HEK293 (cell line): ENCODE measurements around the gene FAM227B.
A peak's percentile ranks its signal among the peaks of the same experiment; 100 is the strongest.

Experiments used
- CTCF ChIA-PET: fragments of 350-600 bp; formaldehyde crosslinking; extraction: SDS; loops from one replicate; lab custom pipeline; 2021; ENCODE audit warnings: antibody characterized with exemption; lab: Yijun Ruan, JAX
- POLR2A ChIA-PET: fragments of 300-600 bp; formaldehyde crosslinking; extraction: SDS; loops from one replicate; lab custom pipeline; 2020; ENCODE audit warnings: antibody characterized with exemption, inconsistent platforms; lab: Yijun Ruan, JAX
- H3K27ac ChIP-seq: fragments of 200-500 bp; sonication (Bioruptor generic); 2 replicates; pipeline ENCODE4 v1.5.1; 2014; ENCODE audit warnings: low read depth, low read length, control low read depth, inconsistent platforms; ENCODE audit errors: extremely low read depth
- H3K36me3 ChIP-seq, 2 experiments: fragments of 200-500 bp in 1 of 2; sonication (Bioruptor generic) in 1 of 2; 1 replicate in 1 of 2; 2 replicates in 1 of 2; pipeline ENCODE4 v1.5.1; 2014 to 2017; ENCODE audit warnings: inconsistent platforms in 2 of 2, low read length in 2 of 2; ENCODE audit not compliant: control insufficient read depth in 2 of 2, insufficient read depth in 1 of 2
- H3K4me1 ChIP-seq: fragments of 200-500 bp; sonication (Bioruptor generic); 2 replicates; pipeline ENCODE4 v1.5.1; 2014; ENCODE audit warnings: mild to moderate bottlenecking, low read length, inconsistent platforms; ENCODE audit not compliant: control insufficient read depth, insufficient read depth
- H3K4me3 ChIP-seq: 2 replicates; pipeline ENCODE4 v1.5.1; 2011; ENCODE audit warnings: low read depth, mild to moderate bottlenecking, control low read depth, low read length, moderate library complexity
- H3K9me3 ChIP-seq: fragments of 200-500 bp; sonication (Bioruptor generic); 2 replicates; pipeline ENCODE4 v1.5.1; 2014; ENCODE audit warnings: low read depth, low read length, inconsistent platforms; ENCODE audit not compliant: control insufficient read depth, insufficient read depth
- GLIS2 ChIP-seq: fragments of 450-650 bp; formaldehyde crosslinking; IDR thresholded peaks from 2 replicates; pipeline ENCODE4 v1.5.1; 2016; ENCODE audit warnings: missing biosample characterization, missing genetic modification characterization
- KLF7 ChIP-seq: fragments of 450-650 bp; formaldehyde crosslinking; IDR thresholded peaks from 2 replicates; pipeline ENCODE4 v1.5.1; 2016; ENCODE audit warnings: missing biosample characterization, missing genetic modification characterization, borderline replicate concordance
- SP2 ChIP-seq: fragments of 450-650 bp; formaldehyde crosslinking; IDR thresholded peaks from 2 replicates; pipeline ENCODE4 v1.5.1; 2016; ENCODE audit warnings: missing biosample characterization, missing genetic modification characterization
- ZBTB21 ChIP-seq: fragments of 450-650 bp; formaldehyde crosslinking; IDR thresholded peaks from 2 replicates; pipeline ENCODE4 v1.5.1; 2017; ENCODE audit warnings: missing biosample characterization, missing genetic modification characterization
- ZFP3 ChIP-seq: fragments of 450-650 bp; formaldehyde crosslinking; IDR thresholded peaks from 2 replicates; pipeline ENCODE4 v1.5.1; 2016; ENCODE audit warnings: low read depth, missing biosample characterization, missing genetic modification characterization
- ZNF157 ChIP-seq: fragments of 450-650 bp; formaldehyde crosslinking; IDR thresholded peaks from 2 replicates; pipeline ENCODE4 v1.5.1; 2016; ENCODE audit warnings: missing biosample characterization, missing genetic modification characterization
- ZNF223 ChIP-seq: fragments of 450-650 bp; formaldehyde crosslinking; IDR thresholded peaks from 2 replicates; pipeline ENCODE4 v1.5.1; 2016; ENCODE audit warnings: missing biosample characterization, missing genetic modification characterization
- ZNF26 ChIP-seq: fragments of 450-650 bp; formaldehyde crosslinking; IDR thresholded peaks from 2 replicates; pipeline ENCODE4 v1.5.1; 2016; ENCODE audit warnings: missing biosample characterization, missing genetic modification characterization
- ZNF354C ChIP-seq: fragments of 450-650 bp; formaldehyde crosslinking; IDR thresholded peaks from 2 replicates; pipeline ENCODE4 v1.5.1; 2016; ENCODE audit warnings: missing biosample characterization, missing genetic modification characterization, low read depth, borderline replicate concordance
- ZNF391 ChIP-seq: fragments of 450-650 bp; formaldehyde crosslinking; IDR thresholded peaks from 2 replicates; pipeline ENCODE4 v1.5.1; 2016; ENCODE audit warnings: low read depth, missing biosample characterization, missing genetic modification characterization, borderline replicate concordance
- ZNF426 ChIP-seq: fragments of 450-650 bp; formaldehyde crosslinking; IDR thresholded peaks from 2 replicates; pipeline ENCODE4 v1.5.1; 2017; ENCODE audit warnings: missing biosample characterization, missing genetic modification characterization, mild to moderate bottlenecking, inconsistent platforms, moderate library complexity
- ZNF449 ChIP-seq: fragments of 450-650 bp; formaldehyde crosslinking; IDR thresholded peaks from 2 replicates; pipeline ENCODE4 v1.5.1; 2017; ENCODE audit warnings: missing biosample characterization, mild to moderate bottlenecking, missing genetic modification characterization, moderate library complexity
- ZNF514 ChIP-seq: fragments of 450-650 bp; formaldehyde crosslinking; IDR thresholded peaks from 2 replicates; pipeline ENCODE4 v1.5.1; 2016; ENCODE audit warnings: missing biosample characterization, missing genetic modification characterization
- ZNF707 ChIP-seq: fragments of 450-650 bp; formaldehyde crosslinking; IDR thresholded peaks from 2 replicates; pipeline ENCODE4 v1.5.1; 2016; ENCODE audit warnings: missing biosample characterization, missing genetic modification characterization
- ZNF830 ChIP-seq: fragments of 450-650 bp; IDR thresholded peaks from 2 replicates; pipeline ENCODE4 v1.5.0; 2018; ENCODE audit warnings: missing biosample characterization, missing genetic modification characterization, low read depth, mild to moderate bottlenecking, moderate library complexity
- ZNF837 ChIP-seq: fragments of 450-650 bp; formaldehyde crosslinking; IDR thresholded peaks from 2 replicates; pipeline ENCODE4 v1.5.1; 2016; ENCODE audit warnings: missing biosample characterization, missing genetic modification characterization
- TF ChIP-seq, protein P1 (sequence below): fragments of 450-650 bp; IDR thresholded peaks from 2 replicates; pipeline ENCODE4 v1.5.1; 2018; ENCODE audit warnings: missing biosample characterization, mild to moderate bottlenecking, missing genetic modification characterization
- TF ChIP-seq, protein P2 (sequence below): fragments of 450-650 bp; formaldehyde crosslinking; IDR thresholded peaks from 2 replicates; pipeline ENCODE4 v1.5.1; 2016; ENCODE audit warnings: missing biosample characterization, missing genetic modification characterization
- TF ChIP-seq, protein P3 (sequence below): fragments of 450-650 bp; formaldehyde crosslinking; IDR thresholded peaks from 2 replicates; pipeline ENCODE4 v1.5.1; 2017; ENCODE audit warnings: missing biosample characterization, missing genetic modification characterization

The FAM227B gene

DNA sequence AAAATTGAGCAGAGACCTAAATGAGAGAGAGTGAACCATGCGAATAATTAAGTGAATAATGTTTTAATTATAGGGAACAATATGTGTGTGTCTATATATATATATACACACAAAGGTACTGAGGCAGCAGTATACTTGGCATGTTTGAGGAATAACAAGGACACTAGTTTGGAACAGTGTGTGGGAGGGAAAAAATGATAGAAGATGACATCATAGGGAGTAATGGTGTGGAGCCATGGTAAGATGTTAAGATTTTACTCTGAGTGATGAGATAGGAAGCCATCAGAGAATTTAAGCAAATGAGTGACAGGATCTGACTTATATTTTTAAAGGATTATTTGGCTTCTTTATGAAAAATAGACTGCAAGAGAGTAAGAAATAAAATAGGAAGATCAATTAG lies 29.4 kb upstream of the FAM227B start (continued):
- TF ChIP-seq ZNF830 (no peak), ZNF514 (tag by site-specific recombination) (no peak)

- Histone ChIP-seq H3K4me3 (no peak overlapping the region), H3K36me3 (no peaks in the 10 kb centered on the region), H3K9me3 (no peaks in the 10 kb centered on the region), H3K27ac (no peak overlapping the region), H3K4me1 (no peaks in the 10 kb centered on the region)
- CTCF ChIA-PET = interaction anchor here (1.3 kb wide), 1 partner anchor 93 kb away, joined by 3 read pairs; no protein-coding TSS in a partner anchor
- no peak for TF ChIP-seq ZFP3 (tag by site-specific recombination)
- TF ChIP-seq SP2 (tag by site-specific recombination) = no peak
- TF ChIP-seq ZNF354C (tag by site-specific recombination) = no peak
- TF ChIP-seq GLIS2 (tag by site-specific recombination) = no peak
- TF ChIP-seq ZBTB21 = no peak
- POLR2A ChIA-PET = no interaction called here
Observed at GRCh38 chr15:49646891-49647290, 26.3 kb upstream of the FAM227B start.

GRCh38 chr15:49645941-49646340 lies 25.3 kb upstream of the FAM227B start:
- Histone ChIP-seq H3K9me3 (no peaks in the 10 kb centered on the region), H3K27ac (no peak overlapping the region), H3K36me3 (no peaks in the 10 kb centered on the region), H3K4me1 (no peaks in the 10 kb centered on the region), H3K4me3 (no peak overlapping the region)
- TF ChIP-seq ZNF830 = no peak
- TF ChIP-seq, protein P1, sequence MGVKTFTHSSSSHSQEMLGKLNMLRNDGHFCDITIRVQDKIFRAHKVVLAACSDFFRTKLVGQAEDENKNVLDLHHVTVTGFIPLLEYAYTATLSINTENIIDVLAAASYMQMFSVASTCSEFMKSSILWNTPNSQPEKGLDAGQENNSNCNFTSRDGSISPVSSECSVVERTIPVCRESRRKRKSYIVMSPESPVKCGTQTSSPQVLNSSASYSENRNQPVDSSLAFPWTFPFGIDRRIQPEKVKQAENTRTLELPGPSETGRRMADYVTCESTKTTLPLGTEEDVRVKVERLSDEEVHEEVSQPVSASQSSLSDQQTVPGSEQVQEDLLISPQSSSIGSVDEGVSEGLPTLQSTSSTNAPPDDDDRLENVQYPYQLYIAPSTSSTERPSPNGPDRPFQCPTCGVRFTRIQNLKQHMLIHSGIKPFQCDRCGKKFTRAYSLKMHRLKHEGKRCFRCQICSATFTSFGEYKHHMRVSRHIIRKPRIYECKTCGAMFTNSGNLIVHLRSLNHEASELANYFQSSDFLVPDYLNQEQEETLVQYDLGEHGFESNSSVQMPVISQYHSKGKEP (tag by site-specific recombination) = peak; percentile 56; the same call in 1 of the 2 replicates
- no peak for TF ChIP-seq ZNF391 (tag by site-specific recombination)
- ChIA-PET CTCF (interaction anchor here (1.3 kb wide), 1 partner anchor 94 kb away, joined by 3 read pairs; no protein-coding TSS in a partner anchor), POLR2A (no interaction called here)

GRCh38 chr15:49645277-49645676 lies 24.7 kb upstream of the FAM227B start:
- ChIA-PET CTCF (no interaction called here), POLR2A (interaction anchor here (0.5 kb wide), 1 partner anchor 24 kb away, joined by 4 read pairs; the partner anchor contains the start of gene DTWD1)
- H3K9me3 ChIP-seq = no peaks in the 10 kb centered on the region
- H3K4me3 ChIP-seq = no peak overlapping the region
- no peaks in the 10 kb centered on the region for H3K36me3 ChIP-seq
- H3K27ac ChIP-seq = no peak overlapping the region
- H3K4me1 ChIP-seq = no peaks in the 10 kb centered on the region
- TF ChIP-seq ZNF449 (tag by site-specific recombination) = no peak
- no peak for TF ChIP-seq ZNF707
- TF ChIP-seq, protein P2, sequence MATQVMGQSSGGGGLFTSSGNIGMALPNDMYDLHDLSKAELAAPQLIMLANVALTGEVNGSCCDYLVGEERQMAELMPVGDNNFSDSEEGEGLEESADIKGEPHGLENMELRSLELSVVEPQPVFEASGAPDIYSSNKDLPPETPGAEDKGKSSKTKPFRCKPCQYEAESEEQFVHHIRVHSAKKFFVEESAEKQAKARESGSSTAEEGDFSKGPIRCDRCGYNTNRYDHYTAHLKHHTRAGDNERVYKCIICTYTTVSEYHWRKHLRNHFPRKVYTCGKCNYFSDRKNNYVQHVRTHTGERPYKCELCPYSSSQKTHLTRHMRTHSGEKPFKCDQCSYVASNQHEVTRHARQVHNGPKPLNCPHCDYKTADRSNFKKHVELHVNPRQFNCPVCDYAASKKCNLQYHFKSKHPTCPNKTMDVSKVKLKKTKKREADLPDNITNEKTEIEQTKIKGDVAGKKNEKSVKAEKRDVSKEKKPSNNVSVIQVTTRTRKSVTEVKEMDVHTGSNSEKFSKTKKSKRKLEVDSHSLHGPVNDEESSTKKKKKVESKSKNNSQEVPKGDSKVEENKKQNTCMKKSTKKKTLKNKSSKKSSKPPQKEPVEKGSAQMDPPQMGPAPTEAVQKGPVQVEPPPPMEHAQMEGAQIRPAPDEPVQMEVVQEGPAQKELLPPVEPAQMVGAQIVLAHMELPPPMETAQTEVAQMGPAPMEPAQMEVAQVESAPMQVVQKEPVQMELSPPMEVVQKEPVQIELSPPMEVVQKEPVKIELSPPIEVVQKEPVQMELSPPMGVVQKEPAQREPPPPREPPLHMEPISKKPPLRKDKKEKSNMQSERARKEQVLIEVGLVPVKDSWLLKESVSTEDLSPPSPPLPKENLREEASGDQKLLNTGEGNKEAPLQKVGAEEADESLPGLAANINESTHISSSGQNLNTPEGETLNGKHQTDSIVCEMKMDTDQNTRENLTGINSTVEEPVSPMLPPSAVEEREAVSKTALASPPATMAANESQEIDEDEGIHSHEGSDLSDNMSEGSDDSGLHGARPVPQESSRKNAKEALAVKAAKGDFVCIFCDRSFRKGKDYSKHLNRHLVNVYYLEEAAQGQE (tag by site-specific recombination) = no peak
- TF ChIP-seq ZNF157 (tag by site-specific recombination) = no peak
- TF ChIP-seq, protein P3, sequence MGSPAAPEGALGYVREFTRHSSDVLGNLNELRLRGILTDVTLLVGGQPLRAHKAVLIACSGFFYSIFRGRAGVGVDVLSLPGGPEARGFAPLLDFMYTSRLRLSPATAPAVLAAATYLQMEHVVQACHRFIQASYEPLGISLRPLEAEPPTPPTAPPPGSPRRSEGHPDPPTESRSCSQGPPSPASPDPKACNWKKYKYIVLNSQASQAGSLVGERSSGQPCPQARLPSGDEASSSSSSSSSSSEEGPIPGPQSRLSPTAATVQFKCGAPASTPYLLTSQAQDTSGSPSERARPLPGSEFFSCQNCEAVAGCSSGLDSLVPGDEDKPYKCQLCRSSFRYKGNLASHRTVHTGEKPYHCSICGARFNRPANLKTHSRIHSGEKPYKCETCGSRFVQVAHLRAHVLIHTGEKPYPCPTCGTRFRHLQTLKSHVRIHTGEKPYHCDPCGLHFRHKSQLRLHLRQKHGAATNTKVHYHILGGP = no peak
- TF ChIP-seq ZNF426 = no peak
- TF ChIP-seq ZNF26 = no peak
- TF ChIP-seq ZNF223 (tag by site-specific recombination) = no peak
- TF ChIP-seq KLF7 (tag by site-specific recombination) = no peak
- TF ChIP-seq ZNF837 (tag by site-specific recombination) = no peak
